ENCODE data around the gene TYMP.

- no peak for TF ChIP-seq SMC3 (IDR thresholded peaks at IDR 0.05; ENCODE audit: low read depth, low read length)
- peak; percentile 65 for TF ChIP-seq CTCF (IDR thresholded peaks at IDR 0.05)
- TF ChIP-seq USF2 (IDR thresholded peaks at IDR 0.05; ENCODE audit: borderline replicate concordance, low read depth, low read length), result no peak
- no peak for TF ChIP-seq ZBTB33 (IDR thresholded peaks at IDR 0.05; ENCODE audit: borderline replicate concordance, low read depth)
- TF ChIP-seq JUND (IDR thresholded peaks at IDR 0.05), result no peak
- TF ChIP-seq RFX5 (IDR thresholded peaks at IDR 0.05; ENCODE audit: low read length), result no peak
- no peak for TF ChIP-seq POLR2AphosphoS5 (IDR thresholded peaks at IDR 0.05; ENCODE audit: low read depth, low read length)
- no peak for TF ChIP-seq EZH2phosphoT487 (IDR thresholded peaks at IDR 0.05; ENCODE audit: borderline replicate concordance, low read depth)
Observed at GRCh38 chr22:50526108-50526833, 3.5 kb downstream of the TYMP start.

Data from SK-N-SH (cell line).